NCI-H1694 treated with DMSO at 0.1 percent for 48 hours (cell line): ENCODE measurements around the gene SCGB1C1.
A peak's percentile ranks its signal among the peaks of the same experiment; 100 is the strongest.

ENCODE experiments used
- DNase-seq: peaks from one replicate; lab custom pipeline; 2025; lab: John Stamatoyannopoulos, UW

SCGB1C1 gene

GRCh38 chr11:205221-206001 is 12.5 kb downstream of the SCGB1C1 start:
- no peak for DNase-seq

- DNase-seq, result no peak
These were observed 13.1 kb downstream of the SCGB1C1 start for GRCh38 chr11:206002-206384.

DNA sequence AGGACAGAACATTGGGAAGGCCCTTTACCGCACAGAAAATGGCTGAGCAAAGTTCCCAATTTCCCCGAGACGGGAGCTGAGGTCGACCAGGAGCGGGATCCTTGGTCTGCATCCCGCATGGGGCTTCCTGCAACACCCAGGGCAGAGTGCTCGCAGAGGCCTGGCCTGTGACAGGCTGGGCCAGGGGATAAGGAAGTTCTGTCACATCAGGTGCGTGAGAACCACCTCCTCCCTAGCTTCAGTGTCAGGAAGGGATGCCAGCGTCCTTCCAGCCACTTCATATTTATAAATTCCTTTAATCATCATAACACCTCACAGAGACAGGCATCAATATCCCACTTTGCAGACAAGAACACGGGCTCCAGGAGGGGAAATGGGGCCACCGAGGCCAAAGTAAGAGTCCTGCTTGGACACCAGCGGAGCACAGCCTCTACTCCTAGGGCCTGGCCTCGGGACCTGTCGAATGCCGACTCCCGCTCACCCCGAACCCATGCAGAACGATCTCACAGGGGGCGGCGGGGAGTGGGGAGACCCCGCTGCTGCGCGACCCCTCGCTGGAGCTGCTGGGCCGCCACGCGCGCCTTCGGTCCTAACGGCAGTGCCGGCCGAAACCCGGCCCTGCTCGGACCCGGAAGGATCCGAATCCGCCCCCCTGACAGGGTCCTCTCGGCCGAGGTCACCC is 13.8 kb downstream of the SCGB1C1 start:
- DNase-seq, result no peak

DNA sequence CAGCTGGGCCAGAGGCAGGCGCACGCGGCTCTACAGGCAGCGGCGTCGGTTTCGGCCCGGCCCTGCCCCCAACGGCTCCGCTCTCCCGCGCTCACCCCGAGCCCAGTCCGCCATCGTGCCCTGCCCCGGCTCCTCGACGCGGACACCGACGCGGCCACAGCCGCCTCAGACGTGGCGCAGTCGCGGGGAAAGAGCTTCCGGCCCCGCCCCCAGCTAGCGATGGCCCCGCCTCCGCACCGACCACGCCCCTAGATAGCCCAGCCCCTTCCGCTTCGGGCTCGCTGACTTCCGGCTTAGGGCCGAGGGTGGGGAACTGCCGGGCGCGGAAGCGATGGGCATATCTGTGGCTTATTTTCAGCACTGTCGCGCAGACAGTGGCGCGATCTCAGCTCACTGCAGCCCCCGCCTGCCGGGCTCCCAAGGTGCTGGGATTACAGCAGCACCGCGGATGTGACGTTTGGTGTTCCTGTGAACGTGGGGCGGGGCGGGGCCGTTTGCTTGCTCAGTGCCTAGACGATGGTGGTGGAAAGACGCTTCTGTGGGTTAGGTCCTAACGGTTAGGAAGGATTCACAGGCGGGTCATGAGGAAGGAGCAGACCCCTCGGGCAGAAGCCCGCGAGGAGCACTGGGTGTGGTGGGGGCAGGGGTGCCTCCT is 14.5 kb downstream of the SCGB1C1 start, which contains the start of the genes BET1L and RIC8A:
Gene BET1L (minus strand): TSS at position 192 of the 655 bp plus-strand sequence. CDS start 78 bp downstream, at position 114.
Gene RIC8A (plus strand): TSS at position 501 of the 655 bp plus-strand sequence. CDS start 1,147 bp downstream, outside the sequence.
- peak; percentile 85 for DNase-seq

GRCh38 chr11:207863-208180 is 14.9 kb downstream of the SCGB1C1 start:
- DNase-seq, result no peak

DNA sequence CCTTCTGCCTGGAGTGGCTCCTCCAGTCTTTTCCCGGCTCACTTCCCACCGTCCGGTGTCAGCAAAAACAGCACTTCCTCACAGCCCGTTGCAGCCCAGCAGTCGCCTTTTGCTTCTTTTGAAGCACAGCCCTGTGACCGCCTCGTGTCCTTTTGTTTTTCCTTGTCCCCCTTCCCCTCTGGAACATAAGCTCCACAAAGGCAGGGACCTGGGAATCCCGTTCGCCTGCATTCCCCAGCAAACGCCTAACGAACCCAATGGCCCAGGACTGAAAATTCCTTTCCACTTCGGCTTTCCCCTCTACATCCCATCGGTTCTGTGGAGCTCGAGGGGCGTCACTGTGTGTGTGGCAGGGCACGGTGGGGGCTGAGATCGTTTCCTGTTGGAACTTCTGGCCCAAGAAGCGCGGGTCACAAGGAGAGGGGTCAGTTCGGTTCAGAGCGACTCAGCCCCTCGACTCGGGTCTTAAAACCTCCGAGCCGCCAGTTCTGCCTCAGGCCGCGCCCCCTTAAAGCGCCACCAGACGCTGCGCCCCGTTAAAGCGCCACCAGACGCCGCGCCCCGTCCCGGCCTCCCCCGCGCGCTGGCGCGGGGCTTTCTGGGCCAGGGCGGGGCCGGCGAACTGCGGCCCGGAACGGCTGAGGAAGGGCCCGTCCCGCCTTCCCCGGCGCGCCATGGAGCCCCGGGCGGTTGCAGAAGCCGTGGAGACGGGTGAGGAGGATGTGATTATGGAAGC is 15.5 kb downstream of the SCGB1C1 start:
- peak; percentile 1 for DNase-seq

- DNase-seq, result no peak
These were observed 16.0 kb downstream of the SCGB1C1 start for GRCh38 chr11:208917-209260.

DNA sequence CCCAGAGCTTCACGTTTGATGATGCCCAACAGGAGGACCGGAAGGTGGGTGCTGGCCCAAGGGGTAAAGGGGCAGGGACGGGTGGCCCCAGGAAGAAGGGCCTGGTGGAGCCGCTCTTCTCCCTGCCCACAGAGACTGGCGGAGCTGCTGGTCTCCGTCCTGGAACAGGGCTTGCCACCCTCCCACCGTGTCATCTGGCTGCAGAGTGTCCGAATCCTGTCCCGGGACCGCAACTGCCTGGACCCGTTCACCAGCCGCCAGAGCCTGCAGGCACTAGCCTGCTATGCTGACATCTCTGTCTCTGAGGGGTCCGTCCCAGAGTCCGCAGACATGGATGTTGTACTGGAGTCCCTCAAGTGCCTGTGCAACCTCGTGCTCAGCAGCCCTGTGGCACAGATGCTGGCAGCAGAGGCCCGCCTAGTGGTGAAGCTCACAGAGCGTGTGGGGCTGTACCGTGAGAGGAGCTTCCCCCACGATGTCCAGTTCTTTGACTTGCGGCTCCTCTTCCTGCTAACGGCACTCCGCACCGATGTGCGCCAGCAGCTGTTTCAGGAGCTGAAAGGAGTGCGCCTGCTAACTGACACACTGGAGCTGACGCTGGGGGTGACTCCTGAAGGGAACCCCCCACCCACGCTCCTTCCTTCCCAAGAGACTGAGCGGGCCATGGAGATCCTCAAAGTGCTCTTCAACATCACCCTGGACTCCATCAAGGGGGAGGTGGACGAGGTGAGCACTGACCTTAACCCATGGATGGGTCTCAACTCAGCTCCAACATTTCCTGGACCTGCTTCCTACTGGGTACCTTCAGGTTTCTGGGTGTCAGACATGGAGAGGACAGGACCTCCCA is 16.6 kb downstream of the SCGB1C1 start:
- DNase-seq, result no peak

DNA sequence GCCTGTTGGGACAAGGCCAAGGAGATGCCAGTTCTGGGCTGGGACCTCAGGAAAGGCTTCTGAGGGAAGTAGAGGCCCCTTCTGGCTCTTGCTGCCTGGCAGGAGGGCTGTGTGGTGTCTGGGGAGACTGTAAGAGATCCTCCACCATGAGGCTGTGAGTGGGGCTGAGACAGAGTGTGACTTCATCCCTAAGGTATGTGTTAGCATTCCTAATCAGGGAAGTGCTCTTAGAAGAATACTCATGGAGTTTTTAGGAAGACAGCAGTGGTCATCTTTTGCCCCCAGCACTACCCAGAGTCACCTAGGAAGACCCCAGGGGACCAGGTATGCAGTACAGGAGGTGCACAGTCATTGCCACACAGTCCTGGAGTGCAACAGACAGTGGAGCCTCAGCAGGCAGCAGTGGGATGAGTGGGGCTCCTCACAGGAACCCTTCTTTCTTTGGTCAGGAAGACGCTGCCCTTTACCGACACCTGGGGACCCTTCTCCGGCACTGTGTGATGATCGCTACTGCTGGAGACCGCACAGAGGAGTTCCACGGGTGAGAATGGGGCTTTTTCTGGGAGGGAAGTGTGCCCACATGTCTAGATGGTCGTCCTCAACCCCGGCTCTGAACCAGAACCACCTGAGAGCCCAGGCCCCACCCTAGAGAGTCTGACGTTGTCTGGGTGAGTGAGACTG is 17.4 kb downstream of the SCGB1C1 start:
- no peak for DNase-seq

DNA sequence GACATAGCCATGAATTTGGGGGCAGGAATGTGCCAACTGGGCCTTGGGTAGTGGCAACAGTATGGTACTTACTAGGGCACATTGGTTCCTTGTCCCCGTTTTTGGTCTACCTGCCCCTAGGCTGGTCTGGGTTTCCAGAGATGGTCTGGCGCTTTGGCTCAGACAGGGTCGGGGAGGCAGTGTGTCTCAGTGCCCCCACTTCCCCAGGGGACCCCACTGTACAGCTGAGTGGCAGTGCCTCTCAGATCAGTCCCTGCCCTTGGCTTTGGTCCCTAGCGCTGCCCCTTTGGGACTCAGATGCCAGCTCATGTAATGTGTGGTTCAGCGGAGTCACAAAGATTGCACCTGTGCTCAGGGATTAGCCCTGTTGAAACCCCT is 17.9 kb downstream of the SCGB1C1 start:
- no peak for DNase-seq

GRCh38 chr11:211295-211694 is 18.4 kb downstream of the SCGB1C1 start:
- no peak for DNase-seq

- DNase-seq, result no peak
These were observed 18.9 kb downstream of the SCGB1C1 start for GRCh38 chr11:211741-212140.

- no peak for DNase-seq
These were observed 19.5 kb downstream of the SCGB1C1 start for GRCh38 chr11:212150-213100.

DNA sequence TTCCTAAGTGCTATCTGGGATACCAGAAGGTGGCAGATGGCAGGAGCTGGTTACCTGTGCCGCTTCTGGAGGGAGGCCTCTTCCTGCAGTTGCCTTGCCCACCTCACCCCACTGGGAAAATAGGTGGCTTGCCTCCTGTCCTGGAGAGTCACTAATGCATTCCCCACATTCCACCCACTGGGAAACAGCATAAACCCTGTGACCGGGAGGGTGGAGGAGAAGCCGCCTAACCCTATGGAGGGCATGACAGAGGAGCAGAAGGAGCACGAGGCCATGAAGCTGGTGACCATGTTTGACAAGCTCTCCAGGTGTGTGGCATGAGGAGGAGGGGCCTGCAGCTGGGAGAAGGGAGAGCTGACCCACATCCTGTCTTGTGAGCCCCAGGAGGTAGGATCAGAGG is 20.2 kb downstream of the SCGB1C1 start:
- DNase-seq, result no peak

GRCh38 chr11:214083-214482 is 21.2 kb downstream of the SCGB1C1 start:
- DNase-seq, result no peak

DNA sequence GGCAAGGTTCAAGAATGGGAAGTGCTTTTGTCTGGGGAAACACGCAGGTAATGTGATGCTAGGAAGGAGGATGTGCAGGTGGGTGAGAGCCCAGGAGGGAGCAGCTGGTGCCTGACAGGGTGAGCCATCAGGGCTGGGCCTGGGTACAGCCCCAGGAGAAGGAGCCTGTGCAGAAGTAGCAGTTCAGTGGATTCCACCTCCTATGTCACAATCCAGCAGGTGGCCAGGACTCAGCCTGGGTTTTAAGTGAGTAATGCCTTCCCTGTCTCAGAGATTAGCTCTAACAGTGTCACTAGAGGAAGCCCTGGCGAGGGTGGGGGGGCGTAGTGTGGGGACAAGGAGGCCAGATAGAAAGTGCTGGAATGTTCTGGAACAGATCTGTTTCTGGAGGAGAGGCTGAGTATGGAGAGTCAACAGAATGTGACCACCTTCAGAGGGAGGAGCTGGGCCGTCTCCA is 22.7 kb downstream of the SCGB1C1 start:
- no peak for DNase-seq

- DNase-seq, result no peak
These were observed 23.4 kb downstream of the SCGB1C1 start for GRCh38 chr11:216081-216974.

DNA sequence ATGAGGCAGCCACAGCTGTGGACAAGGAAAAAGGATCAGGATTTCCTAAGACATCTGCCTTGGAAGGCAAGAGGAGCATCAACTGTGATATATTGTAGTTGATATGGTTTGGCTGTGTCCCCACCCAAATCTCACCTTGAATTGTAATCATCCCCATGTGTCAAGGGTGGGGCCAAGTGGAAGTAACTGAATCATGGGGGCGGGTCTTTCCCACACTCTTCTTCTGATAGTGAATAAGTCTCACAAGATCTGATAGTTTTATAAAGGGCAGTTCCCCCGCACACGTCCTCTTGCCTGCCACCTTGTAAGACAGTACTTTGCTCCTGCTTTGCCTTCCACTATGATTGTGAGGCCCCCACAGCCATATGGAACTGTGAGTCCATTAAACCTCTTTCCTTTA is 24.8 kb downstream of the SCGB1C1 start:
- DNase-seq, result no peak
